CD4-positive, alpha-beta T cell (primary cell): ENCODE data around the gene PRDX6. TPM values are rescaled to one million over a fixed set of nuclear protein-coding genes. Genes with fewer than 3 reads are reported as not detected.

Experiments
- ATAC-seq: fragments of 200-7000 bp; cut with Tn5 transposase; one replicate; pipeline ENCODE4 v1.10.0; 2022; ENCODE audit warnings: mild to moderate bottlenecking; ENCODE audit not compliant: poor library complexity
- CTCF ChIA-PET: fragments of 350-600 bp; sonication (Branson Sonifier 250); formaldehyde crosslinking; loops from one replicate; lab custom pipeline; 2021; ENCODE audit warnings: antibody characterized with exemption, inconsistent platforms; lab: Charles Lee
- POLR2A ChIA-PET: fragments of 350-600 bp; sonication (Branson Sonifier 250); formaldehyde crosslinking; loops from one replicate; lab custom pipeline; 2021; ENCODE audit warnings: antibody characterized with exemption, inconsistent platforms; lab: Charles Lee
- DNase-seq, 14 experiments: peaks; one replicate each; pipeline ENCODE4 v3.0.0-alpha.2; 2013 to 2020; ENCODE audit warnings: mixed read lengths in 2 of 14
- H3K27ac ChIP-seq, 2 donors: one replicate each; pipeline versions ENCODE4 v1.5.1 to v1.7.0; 2013; ENCODE audit warnings: low read length in 2 of 2, low read depth in 1 of 2, mild to moderate bottlenecking in 1 of 2
- H3K27me3 ChIP-seq, 2 experiments: 1 replicate in 1 of 2; 2 replicates in 1 of 2; pipeline versions ENCODE4 v1.6.1 to v1.7.0; 2013; ENCODE audit warnings: low read length in 2 of 2, control low read depth in 1 of 2, mild to moderate bottlenecking in 1 of 2, moderate library complexity in 1 of 2; ENCODE audit not compliant: insufficient read depth in 2 of 2, control insufficient read depth in 1 of 2
- H3K36me3 ChIP-seq: one replicate; pipeline ENCODE4 v1.6.1; 2013; ENCODE audit warnings: low read length, control low read depth; ENCODE audit not compliant: insufficient read depth
- H3K4me1 ChIP-seq: one replicate; pipeline ENCODE4 v1.6.1; 2013; ENCODE audit warnings: low read length, control low read depth; ENCODE audit not compliant: insufficient read depth
- H3K4me3 ChIP-seq: one replicate; pipeline ENCODE4 v1.5.1; 2013; ENCODE audit warnings: mild to moderate bottlenecking, low read length, moderate library complexity
- H3K9me3 ChIP-seq, 2 experiments: 1 replicate in 1 of 2; 2 replicates in 1 of 2; pipeline versions ENCODE4 v1.6.1 to v1.7.0; 2013; ENCODE audit warnings: low read length in 2 of 2, mild to moderate bottlenecking in 2 of 2, control low read depth in 1 of 2, moderate library complexity in 1 of 2; ENCODE audit not compliant: control insufficient read depth in 1 of 2, insufficient read depth in 1 of 2
- H3K27ac Mint-ChIP-seq: one replicate; pipeline ENCODE4 v1.8.0; 2020; ENCODE audit warnings: mixed read lengths
- H3K27me3 Mint-ChIP-seq: one replicate; pipeline ENCODE4 v1.8.0; 2021; ENCODE audit warnings: mixed read lengths
- H3K36me3 Mint-ChIP-seq: one replicate; pipeline ENCODE4 v1.8.0; 2021; ENCODE audit warnings: low read depth, mixed read lengths
- H3K4me1 Mint-ChIP-seq: one replicate; pipeline ENCODE4 v1.8.0; 2021; ENCODE audit warnings: low read depth, mixed read lengths
- H3K4me3 Mint-ChIP-seq: one replicate; pipeline ENCODE4 v1.8.0; 2020; ENCODE audit warnings: mild to moderate bottlenecking, mixed read lengths
- H3K9me3 Mint-ChIP-seq: one replicate; pipeline ENCODE4 v1.8.0; 2020; ENCODE audit warnings: mixed read lengths
- intact Hi-C, 2 experiments: fragments of 100-400 bp; cut with DNase I in 1 of 2; cut with micrococcal nuclease in 1 of 2; formaldehyde crosslinking; loops; one replicate each; pipeline versions ENCODE4 v1.15.1 to v1.9.0; 2023 to 2025; cut with DNase I, micrococcal nuclease
- total RNA-seq, 174 experiments: library from RNA in 2 of 174; stranded (reverse) in 2 of 174; gene quantifications; one replicate each; pipeline ENCODE4 v1.2.3 and lab custom pipeline; 2021 to 2026
- TF ChIP-seq, protein P1 (sequence below): fragments of 200-600 bp; IDR thresholded peaks from one replicate; pipeline ENCODE4 v1.8.0; 2022; ENCODE audit warnings: antibody characterized with exemption, mild to moderate bottlenecking

Gene PRDX6
- total RNA-seq, 2 experiments from 2014 or later, result 101 to 102 TPM

DNA sequence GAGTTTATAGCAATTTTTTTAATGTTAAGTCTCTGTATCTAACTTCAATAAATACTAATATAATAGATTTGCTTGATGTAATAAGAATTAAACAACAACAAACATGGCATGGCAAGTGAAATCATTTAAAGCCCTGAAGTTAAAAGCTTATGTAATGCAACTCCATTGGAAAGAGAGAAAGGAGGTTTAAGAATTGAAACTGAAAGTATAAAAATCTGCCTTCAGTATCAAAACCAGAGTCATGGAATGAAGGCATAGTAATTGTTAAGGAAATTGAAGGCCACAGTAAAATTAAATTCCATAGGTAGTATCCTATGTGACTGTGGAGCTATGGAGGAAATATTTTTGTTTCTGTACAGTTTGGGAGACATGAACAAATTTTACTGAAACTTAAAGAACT is 55.1 kb downstream of the PRDX6 start:
- Mint-ChIP-seq H3K9me3 (no peaks in the 10 kb centered on the region), H3K4me1 (peaks cover 30% of the 10 kb centered on the region), H3K36me3 (no peaks in the 10 kb centered on the region), H3K4me3 (peak overlapping the region; percentile 61), H3K27ac (no peak overlapping the region), H3K27me3 (no peaks in the 10 kb centered on the region)
- intact Hi-C loops, result no loop called here
- CTCF ChIA-PET, result no interaction called here
- POLR2A ChIA-PET, result interaction anchor here (1.4 kb wide), 1 partner anchor 47 kb away, joined by 3 read pairs; no protein-coding TSS in a partner anchor
- peak in 1 of 14 experiments; percentile 52 for DNase-seq
- Histone ChIP-seq H3K4me3 (no peak overlapping the region), H3K27ac (no peak overlapping the region), H3K4me1 (peaks cover 5% of the 10 kb centered on the region), H3K27me3 (no peaks in the 10 kb centered on the region), H3K36me3 (no peaks in the 10 kb centered on the region), H3K9me3 (no peaks in the 10 kb centered on the region)
- no peak for ATAC-seq
- TF ChIP-seq, protein P1, sequence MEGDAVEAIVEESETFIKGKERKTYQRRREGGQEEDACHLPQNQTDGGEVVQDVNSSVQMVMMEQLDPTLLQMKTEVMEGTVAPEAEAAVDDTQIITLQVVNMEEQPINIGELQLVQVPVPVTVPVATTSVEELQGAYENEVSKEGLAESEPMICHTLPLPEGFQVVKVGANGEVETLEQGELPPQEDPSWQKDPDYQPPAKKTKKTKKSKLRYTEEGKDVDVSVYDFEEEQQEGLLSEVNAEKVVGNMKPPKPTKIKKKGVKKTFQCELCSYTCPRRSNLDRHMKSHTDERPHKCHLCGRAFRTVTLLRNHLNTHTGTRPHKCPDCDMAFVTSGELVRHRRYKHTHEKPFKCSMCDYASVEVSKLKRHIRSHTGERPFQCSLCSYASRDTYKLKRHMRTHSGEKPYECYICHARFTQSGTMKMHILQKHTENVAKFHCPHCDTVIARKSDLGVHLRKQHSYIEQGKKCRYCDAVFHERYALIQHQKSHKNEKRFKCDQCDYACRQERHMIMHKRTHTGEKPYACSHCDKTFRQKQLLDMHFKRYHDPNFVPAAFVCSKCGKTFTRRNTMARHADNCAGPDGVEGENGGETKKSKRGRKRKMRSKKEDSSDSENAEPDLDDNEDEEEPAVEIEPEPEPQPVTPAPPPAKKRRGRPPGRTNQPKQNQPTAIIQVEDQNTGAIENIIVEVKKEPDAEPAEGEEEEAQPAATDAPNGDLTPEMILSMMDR, result no peak

DNA sequence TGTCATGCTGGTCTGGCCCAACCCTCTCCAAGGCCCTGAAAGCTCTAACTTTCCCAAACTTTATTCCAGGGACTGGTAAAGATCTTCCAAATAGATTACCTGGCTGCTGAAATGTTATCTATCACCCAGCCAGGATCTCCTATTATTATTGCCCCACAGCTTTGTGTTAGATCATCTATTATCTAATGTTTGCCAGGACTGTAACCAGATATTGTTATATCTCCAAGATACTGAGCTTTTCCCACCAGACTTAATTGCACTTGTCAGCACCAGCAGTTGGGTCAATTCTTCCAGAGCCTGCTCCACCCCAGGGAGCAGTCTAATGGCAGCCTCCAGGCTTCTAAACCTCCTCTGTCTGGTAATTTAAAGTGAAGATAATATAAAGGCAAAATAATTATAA is 59.1 kb downstream of the PRDX6 start:
- Histone ChIP-seq H3K4me3 (no peak overlapping the region), H3K27ac (no peak overlapping the region), H3K27me3 (no peaks in the 10 kb centered on the region), H3K4me1 (peaks cover 5% of the 10 kb centered on the region), H3K9me3 (no peaks in the 10 kb centered on the region), H3K36me3 (no peaks in the 10 kb centered on the region)
- ATAC-seq (no peak), DNase-seq (no peak)
- CTCF ChIA-PET, result no interaction called here
- TF ChIP-seq, protein P1, result no peak
- POLR2A ChIA-PET, result no interaction called here
- no peak overlapping the region for H3K27ac Mint-ChIP-seq
- intact Hi-C loops, result no loop called here
- no peak overlapping the region for H3K4me3 Mint-ChIP-seq
- no peaks in the 10 kb centered on the region for H3K9me3 Mint-ChIP-seq
- H3K4me1 Mint-ChIP-seq, result peaks cover 10% of the 10 kb centered on the region
- H3K36me3 Mint-ChIP-seq, result no peaks in the 10 kb centered on the region
- H3K27me3 Mint-ChIP-seq, result no peaks in the 10 kb centered on the region

Other genes starting within 250 kb of the PRDX6 start
- gene SLC9C2, start 125.7 kb downstream of the PRDX6 start, total RNA-seq, result not detected
- gene TEX50, start 158.0 kb downstream of the PRDX6 start, total RNA-seq, result not detected
- not detected for gene ANKRD45, start 192.5 kb downstream of the PRDX6 start, total RNA-seq
- gene KLHL20, start 237.6 kb downstream of the PRDX6 start, total RNA-seq, result 10 to 100 TPM; 29.4 to 30.4 TPM